K562 (cell line): Measurements from ENCODE around the gene MCM5.

Experiments used
- FOXJ3 ChIP-seq: sonication (generic); formaldehyde crosslinking; IDR thresholded peaks from 2 replicates; pipeline ENCODE4 v1.4.0; 2020; ENCODE audit warnings: mild to moderate bottlenecking, missing genetic modification reagents
- GABPA ChIP-seq: fragments of 200-800 bp; sonication (Bioruptor generic); conservative IDR thresholded peaks from 2 replicates; pipeline ENCODE4 v1.6.1; 2016; ENCODE audit warnings: low read depth, missing genetic modification characterization, missing compliant biosample characterization
- KDM1A ChIP-seq, 2 experiments: fragments of 450-650 bp; IDR thresholded peaks; 2 replicates each; pipeline ENCODE4 v1.6.1; 2016; ENCODE audit warnings: mild to moderate bottlenecking in 2 of 2
- SIN3A ChIP-seq, 2 experiments: fragments of 150-350 bp in 1 of 2; IDR thresholded peaks; 2 replicates each; pipeline ENCODE4 v1.6.1; 2011 to 2016; ENCODE audit warnings: borderline replicate concordance in 2 of 2, low read depth in 2 of 2, low read length in 2 of 2, mild to moderate bottlenecking in 2 of 2, moderate library complexity in 2 of 2; ENCODE audit not compliant: control insufficient read depth in 1 of 2
- SMAD3 ChIP-seq: fragments of 450-650 bp; formaldehyde crosslinking; conservative IDR thresholded peaks from 2 replicates; pipeline ENCODE4 v1.4.0; 2020; ENCODE audit warnings: mild to moderate bottlenecking
- TEAD2 ChIP-seq: fragments of 450-650 bp; IDR thresholded peaks from 2 replicates; pipeline ENCODE4 v1.6.1; 2016; ENCODE audit warnings: missing genetic modification characterization, control low read depth, missing compliant biosample characterization
- VEZF1 ChIP-seq: fragments of 200-800 bp; sonication (Bioruptor generic); IDR thresholded peaks from 2 replicates; pipeline ENCODE4 v1.6.1; 2017; ENCODE audit warnings: missing genetic modification characterization, missing compliant biosample characterization

GRCh38 chr22:35434061-35434710 is 34.2 kb downstream of the MCM5 start:
- TF ChIP-seq FOXJ3 (CRISPR knock-in tag) (no peak), SMAD3 (CRISPR knock-in tag) (no peak), GABPA (tag) (no peak), SIN3A (IDR thresholded peaks at IDR 0.05; ENCODE audit: borderline replicate concordance in 2 of 2, control insufficient read depth in 1 of 2, low read depth in 2 of 2, low read length in 2 of 2) (no peak), TEAD2 (tag) (no peak), KDM1A (IDR thresholded peaks at IDR 0.05) (no peak), VEZF1 (CRISPR knock-in tag) (no peak)
